ENCODE measurements around the gene CD244.
A peak's percentile ranks its signal among the peaks of the same experiment; 100 is the strongest.

Gene CD244

GRCh38 chr1:160811147-160811546 lies 51.5 kb downstream of the CD244 start:
- TF ChIP-seq ZNF274 (IDR thresholded peaks at IDR 0.05; ENCODE audit: low read depth, low read length) (no peak), YY1 (IDR thresholded peaks at IDR 0.05; ENCODE audit: insufficient read depth, insufficient read length) (no peak), SUZ12 (IDR thresholded peaks at IDR 0.05; ENCODE audit: extremely low read depth, insufficient read depth, insufficient read length) (no peak)

GRCh38 chr1:160810486-160810885 lies 52.2 kb downstream of the CD244 start:
- DNase-seq (ENCODE audit: low read depth, low spot score), result peak; percentile 63
- Histone ChIP-seq H3K4me1 (ENCODE audit: insufficient read depth, insufficient read length) (peaks cover 14% of the 10 kb centered on the region), H3K4me3 (ENCODE audit: insufficient read length, low read depth) (no peak overlapping the region), H3K36me3 (ENCODE audit: insufficient read depth, insufficient read length, low read length) (no peaks in the 10 kb centered on the region), H3K27me3 (ENCODE audit: insufficient read depth, insufficient read length) (no peaks in the 10 kb centered on the region), H3K9ac (ENCODE audit: insufficient read length, low read depth) (no peak overlapping the region), H3K9me3 (ENCODE audit: insufficient read depth, low read length) (peaks cover 15% of the 10 kb centered on the region)
- TF ChIP-seq YY1 (IDR thresholded peaks at IDR 0.05; ENCODE audit: insufficient read depth, insufficient read length) (no peak), SUZ12 (IDR thresholded peaks at IDR 0.05; ENCODE audit: extremely low read depth, insufficient read depth, insufficient read length) (no peak), ZNF274 (IDR thresholded peaks at IDR 0.05; ENCODE audit: low read depth, low read length) (no peak)

More at GRCh38 chr1:160811147-160811546, 51.5 kb downstream of the CD244 start:
- Histone ChIP-seq H3K4me1 (ENCODE audit: insufficient read depth, insufficient read length) (peaks cover 16% of the 10 kb centered on the region), H3K36me3 (ENCODE audit: insufficient read depth, insufficient read length, low read length) (no peaks in the 10 kb centered on the region), H3K9ac (ENCODE audit: insufficient read length, low read depth) (no peak overlapping the region), H3K27me3 (ENCODE audit: insufficient read depth, insufficient read length) (no peaks in the 10 kb centered on the region), H3K9me3 (ENCODE audit: insufficient read depth, low read length) (peaks cover 12% of the 10 kb centered on the region), H3K4me3 (ENCODE audit: insufficient read length, low read depth) (no peak overlapping the region)
- DNase-seq (ENCODE audit: low read depth, low spot score), result no peak

- Histone ChIP-seq H3K4me1 (ENCODE audit: insufficient read depth, insufficient read length) (peaks cover 14% of the 10 kb centered on the region), H3K9me3 (ENCODE audit: insufficient read depth, low read length) (peaks cover 27% of the 10 kb centered on the region), H3K27me3 (ENCODE audit: insufficient read depth, insufficient read length) (no peaks in the 10 kb centered on the region), H3K9ac (ENCODE audit: insufficient read length, low read depth) (no peak overlapping the region), H3K4me3 (ENCODE audit: insufficient read length, low read depth) (no peak overlapping the region), H3K36me3 (ENCODE audit: insufficient read depth, insufficient read length, low read length) (no peaks in the 10 kb centered on the region)
- no peak for DNase-seq (ENCODE audit: low read depth, low spot score)
- no peak for TF ChIP-seq YY1 (IDR thresholded peaks at IDR 0.05; ENCODE audit: insufficient read depth, insufficient read length)
- no peak for TF ChIP-seq SUZ12 (IDR thresholded peaks at IDR 0.05; ENCODE audit: extremely low read depth, insufficient read depth, insufficient read length)
- TF ChIP-seq ZNF274 (IDR thresholded peaks at IDR 0.05; ENCODE audit: low read depth, low read length), result no peak
Observed at GRCh38 chr1:160808289-160808688, 54.4 kb downstream of the CD244 start.

- H3K9me3 ChIP-seq (ENCODE audit: insufficient read depth, low read length), result peaks cover 27% of the 10 kb centered on the region
- peaks cover 14% of the 10 kb centered on the region for H3K4me1 ChIP-seq (ENCODE audit: insufficient read depth, insufficient read length)
- H3K4me3 ChIP-seq (ENCODE audit: insufficient read length, low read depth), result no peak overlapping the region
- DNase-seq (ENCODE audit: low read depth, low spot score), result no peak
- H3K36me3 ChIP-seq (ENCODE audit: insufficient read depth, insufficient read length, low read length), result no peaks in the 10 kb centered on the region
- TF ChIP-seq ZNF274 (IDR thresholded peaks at IDR 0.05; ENCODE audit: low read depth, low read length) (no peak), SUZ12 (IDR thresholded peaks at IDR 0.05; ENCODE audit: extremely low read depth, insufficient read depth, insufficient read length) (no peak), YY1 (IDR thresholded peaks at IDR 0.05; ENCODE audit: insufficient read depth, insufficient read length) (no peak)
- no peak overlapping the region for H3K9ac ChIP-seq (ENCODE audit: insufficient read length, low read depth)
- H3K27me3 ChIP-seq (ENCODE audit: insufficient read depth, insufficient read length), result no peaks in the 10 kb centered on the region
Observed at GRCh38 chr1:160807738-160808137, 54.9 kb downstream of the CD244 start.

GRCh38 chr1:160807247-160807646 lies 55.4 kb downstream of the CD244 start:
- TF ChIP-seq ZNF274 (IDR thresholded peaks at IDR 0.05; ENCODE audit: low read depth, low read length), result no peak
- no peak for TF ChIP-seq YY1 (IDR thresholded peaks at IDR 0.05; ENCODE audit: insufficient read depth, insufficient read length)
- TF ChIP-seq SUZ12 (IDR thresholded peaks at IDR 0.05; ENCODE audit: extremely low read depth, insufficient read depth, insufficient read length), result no peak
- DNase-seq (ENCODE audit: low read depth, low spot score), result no peak
- H3K4me1 ChIP-seq (ENCODE audit: insufficient read depth, insufficient read length), result peaks cover 14% of the 10 kb centered on the region
- H3K36me3 ChIP-seq (ENCODE audit: insufficient read depth, insufficient read length, low read length), result no peaks in the 10 kb centered on the region
- H3K27me3 ChIP-seq (ENCODE audit: insufficient read depth, insufficient read length), result no peaks in the 10 kb centered on the region
- peaks cover 27% of the 10 kb centered on the region for H3K9me3 ChIP-seq (ENCODE audit: insufficient read depth, low read length)
- no peak overlapping the region for H3K9ac ChIP-seq (ENCODE audit: insufficient read length, low read depth)
- no peak overlapping the region for H3K4me3 ChIP-seq (ENCODE audit: insufficient read length, low read depth)

GRCh38 chr1:160806784-160807183 lies 55.9 kb downstream of the CD244 start:
- Histone ChIP-seq H3K4me1 (ENCODE audit: insufficient read depth, insufficient read length) (peaks cover 14% of the 10 kb centered on the region), H3K9ac (ENCODE audit: insufficient read length, low read depth) (no peak overlapping the region), H3K27me3 (ENCODE audit: insufficient read depth, insufficient read length) (no peaks in the 10 kb centered on the region), H3K36me3 (ENCODE audit: insufficient read depth, insufficient read length, low read length) (no peaks in the 10 kb centered on the region), H3K4me3 (ENCODE audit: insufficient read length, low read depth) (no peak overlapping the region), H3K9me3 (ENCODE audit: insufficient read depth, low read length) (peaks cover 27% of the 10 kb centered on the region)
- DNase-seq (ENCODE audit: low read depth, low spot score), result no peak
- TF ChIP-seq SUZ12 (IDR thresholded peaks at IDR 0.05; ENCODE audit: extremely low read depth, insufficient read depth, insufficient read length) (no peak), YY1 (IDR thresholded peaks at IDR 0.05; ENCODE audit: insufficient read depth, insufficient read length) (no peak), ZNF274 (IDR thresholded peaks at IDR 0.05; ENCODE audit: low read depth, low read length) (no peak)

GRCh38 chr1:160806109-160806665 lies 56.5 kb downstream of the CD244 start:
- H3K4me3 ChIP-seq (ENCODE audit: insufficient read length, low read depth), result no peak overlapping the region
- peaks cover 14% of the 10 kb centered on the region for H3K4me1 ChIP-seq (ENCODE audit: insufficient read depth, insufficient read length)
- no peaks in the 10 kb centered on the region for H3K36me3 ChIP-seq (ENCODE audit: insufficient read depth, insufficient read length, low read length)
- no peak for DNase-seq (ENCODE audit: low read depth, low spot score)
- no peak overlapping the region for H3K9ac ChIP-seq (ENCODE audit: insufficient read length, low read depth)
- no peaks in the 10 kb centered on the region for H3K27me3 ChIP-seq (ENCODE audit: insufficient read depth, insufficient read length)
- H3K9me3 ChIP-seq (ENCODE audit: insufficient read depth, low read length), result peaks cover 27% of the 10 kb centered on the region
- TF ChIP-seq YY1 (IDR thresholded peaks at IDR 0.05; ENCODE audit: insufficient read depth, insufficient read length) (no peak), ZNF274 (IDR thresholded peaks at IDR 0.05; ENCODE audit: low read depth, low read length) (no peak), SUZ12 (IDR thresholded peaks at IDR 0.05; ENCODE audit: extremely low read depth, insufficient read depth, insufficient read length) (no peak)

Measured in NT2/D1 (cell line).